ENCODE data around the gene EIF4EBP2. TPM values are rescaled to one million over a fixed set of nuclear protein-coding genes. Genes with fewer than 3 reads are reported as not detected.
A peak's percentile ranks its signal among the peaks of the same experiment; 100 is the strongest.

Gene EIF4EBP2
- polyA plus RNA-seq, 2 of the 4 experiments (the other 2 are of a cell fraction) = 13.0 to 15.4 TPM

- no peak for ATAC-seq
- H3K4me1 ChIP-seq = peaks cover 33% of the 10 kb centered on the region
- no peaks in the 10 kb centered on the region for H3K9me3 ChIP-seq
- ChIA-PET CTCF (interaction anchor here (0.7 to 24.7 kb wide), 7 partner anchors 8 to 156 kb away, joined by 3 to 554 read pairs (median 5); partner anchors contain the start of genes EIF4EBP2 and PPA1), POLR2A (interaction anchor here (1.2 to 1.5 kb wide), 2 partner anchors 24 to 209 kb away, joined by 4 to 5 read pairs; partner anchors contain the start of genes EIF4EBP2 and SAR1A)
- peak in 1 of 2 experiments; percentile 50 for DNase-seq (ENCODE audit: low read depth in 1 of 2, low spot score in 1 of 2)
- TF ChIP-seq RAD21 (conservative IDR thresholded peaks at IDR 0.05 in 1 of 2, IDR thresholded peaks at IDR 0.05 in 1 of 2) = peak in 1 of 2 experiments; percentile 42; a peak in 2 of 5 replicates
- peak; percentile 32; the same call in 2 of the 3 replicates for TF ChIP-seq CTCF (IDR thresholded peaks at IDR 0.05)
- no peak for TF ChIP-seq KDM5A (IDR thresholded peaks at IDR 0.05)
- H3K27ac ChIP-seq = peak overlapping the region in 1 of 2 experiments; percentile 78; a peak in 1 of 6 replicates
- H3K4me2 ChIP-seq = no peak overlapping the region
- no peak for FAIRE-seq
- no peak overlapping the region for H3K4me3 ChIP-seq
- WGBS (ENCODE audit: missing lambda C conversion rate) = 94% methylated on average over 14 of the region's 14 CpGs
Observed at GRCh38 chr10:70379581-70380176, 24.3 kb upstream of the EIF4EBP2 start.

- no peak for TF ChIP-seq BHLHE40 (IDR thresholded peaks at IDR 0.05; ENCODE audit: low read depth, low read length)
- TF ChIP-seq HOXB5 (CRISPR knock-in tag; IDR thresholded peaks at IDR 0.05) = no peak
- no peak for TF ChIP-seq CBX8 (IDR thresholded peaks at IDR 0.05)
- TF ChIP-seq HMGXB4 (CRISPR knock-in tag; IDR thresholded peaks at IDR 0.05; ENCODE audit: borderline replicate concordance) = no peak
- no peak for TF ChIP-seq PBX3 (IDR thresholded peaks at IDR 0.05)
- TF ChIP-seq BCL3 (IDR thresholded peaks at IDR 0.05) = no peak
- no peak for TF ChIP-seq CEBPB (IDR thresholded peaks at IDR 0.05)
- TF ChIP-seq NPAS2 (CRISPR knock-in tag; IDR thresholded peaks at IDR 0.05; ENCODE audit: borderline replicate concordance) = no peak
- no peak for TF ChIP-seq SMC3 (IDR thresholded peaks at IDR 0.05)
- TF ChIP-seq ATOH8 (CRISPR knock-in tag; IDR thresholded peaks at IDR 0.05; ENCODE audit: low read depth) = no peak
- TF ChIP-seq GATA3 (IDR thresholded peaks at IDR 0.05; ENCODE audit: borderline replicate concordance) = no peak
- no peak for FAIRE-seq
- Histone ChIP-seq H3K4me3 (no peak overlapping the region), H3K4me1 (peaks cover 33% of the 10 kb centered on the region), H3K9me3 (no peaks in the 10 kb centered on the region), H3K27ac (peak overlapping the region in 1 of 2 experiments; percentile 18; a peak in 1 of 6 replicates), H3K4me2 (no peak overlapping the region; the same call in 2 of the 3 replicates)
- POLR2A ChIA-PET = interaction anchor here (1.2 to 1.5 kb wide), 2 partner anchors 23 to 210 kb away, joined by 4 to 5 read pairs; partner anchors contain the start of genes EIF4EBP2 and SAR1A
- CTCF ChIA-PET = interaction anchor here (10.7 to 24.7 kb wide), 2 partner anchors 16 to 157 kb away, joined by 143 to 554 read pairs; partner anchors contain the start of gene PPA1
- DNase-seq (ENCODE audit: low read depth in 1 of 2, low spot score in 1 of 2) = no peak
- WGBS (ENCODE audit: missing lambda C conversion rate) = 93% methylated on average over 7 of the region's 7 CpGs
- ATAC-seq = no peak
Observed at GRCh38 chr10:70380350-70381135, 23.4 kb upstream of the EIF4EBP2 start.
